Stimulated activated CD4-positive, alpha-beta T cell treated with anti-CD3 and anti-CD28 coated beads, TNF-alpha, amount 100 ng/mL, for 48 hours (primary cell): ENCODE measurements around the gene ANKS1A.

Experiments used
- DNase-seq, 3 donors: peaks; one replicate each; pipeline ENCODE4 v3.0.0-alpha.2; 2020; ENCODE audit warnings: low read depth in 3 of 3

ANKS1A gene

DNA sequence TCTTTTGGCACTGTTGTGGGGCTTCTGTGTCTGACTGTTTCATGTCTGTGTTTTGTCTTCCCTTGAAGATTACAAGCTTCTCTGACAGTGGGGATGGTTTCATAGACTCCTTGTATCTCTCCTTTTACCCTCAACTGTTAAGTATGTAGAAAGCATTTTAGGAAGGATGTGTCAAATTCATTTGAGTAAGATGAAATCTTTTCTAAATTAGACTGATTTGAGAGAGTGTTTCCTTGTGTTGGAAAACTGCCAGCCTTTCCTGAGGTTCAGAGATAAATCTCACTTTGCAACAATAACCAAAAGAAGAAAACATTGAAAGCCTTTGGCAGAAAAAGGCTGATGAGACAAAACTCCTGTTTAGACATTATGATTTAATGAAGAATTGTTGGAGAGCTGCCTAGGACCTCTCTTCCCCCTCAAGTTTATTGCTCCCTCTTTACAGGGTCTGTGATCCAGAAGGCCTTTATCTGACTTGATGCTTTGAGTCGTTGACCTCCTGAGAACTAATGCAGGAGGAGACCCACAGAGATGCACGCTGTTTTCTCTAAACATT lies 68.3 kb downstream of the ANKS1A start:
- no peak for DNase-seq

GRCh38 chr6:34958734-34959133 lies 69.7 kb downstream of the ANKS1A start:
- DNase-seq, result no peak

DNA sequence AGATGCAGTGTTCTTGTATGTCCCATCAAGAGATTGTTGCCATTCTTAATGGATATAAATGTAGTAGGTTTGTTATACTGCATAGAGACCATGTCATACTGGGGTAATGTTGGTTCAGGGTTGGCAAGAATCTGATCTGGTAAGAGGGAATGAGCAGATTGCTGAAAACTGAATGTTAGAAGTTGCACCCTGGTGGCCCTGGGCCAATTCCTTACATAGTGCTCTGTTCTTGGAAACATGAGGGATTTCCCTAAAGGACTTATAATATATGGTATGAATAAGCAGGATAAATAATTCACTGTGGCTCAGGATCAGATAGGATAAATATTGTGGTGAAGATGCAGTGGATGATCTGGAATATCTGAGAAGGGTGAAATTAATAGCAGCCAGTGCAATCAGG lies 70.2 kb downstream of the ANKS1A start:
- DNase-seq, result no peak

- no peak for DNase-seq
Measured at GRCh38 chr6:34961082-34961481, 72.0 kb downstream of the ANKS1A start.

DNA sequence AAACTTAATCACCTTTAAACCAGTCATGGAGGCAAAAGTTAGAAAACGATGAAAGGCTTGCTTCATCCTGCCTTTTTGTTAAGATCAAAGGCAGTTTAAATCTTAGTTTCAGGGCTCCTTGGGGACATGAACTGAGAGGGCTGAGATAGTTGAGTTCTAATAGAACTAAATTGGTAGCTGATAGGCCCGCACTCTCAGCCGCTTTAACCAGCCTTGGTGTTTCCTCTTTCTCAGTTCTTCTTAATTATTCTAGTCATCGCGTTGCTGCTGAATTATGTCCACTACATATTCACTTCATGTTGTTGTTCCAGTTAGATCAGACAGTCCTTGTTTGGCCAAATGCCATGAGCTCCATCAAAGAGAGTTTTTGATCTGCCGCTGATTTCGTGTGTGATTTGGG lies 72.5 kb downstream of the ANKS1A start:
- no peak for DNase-seq

DNA sequence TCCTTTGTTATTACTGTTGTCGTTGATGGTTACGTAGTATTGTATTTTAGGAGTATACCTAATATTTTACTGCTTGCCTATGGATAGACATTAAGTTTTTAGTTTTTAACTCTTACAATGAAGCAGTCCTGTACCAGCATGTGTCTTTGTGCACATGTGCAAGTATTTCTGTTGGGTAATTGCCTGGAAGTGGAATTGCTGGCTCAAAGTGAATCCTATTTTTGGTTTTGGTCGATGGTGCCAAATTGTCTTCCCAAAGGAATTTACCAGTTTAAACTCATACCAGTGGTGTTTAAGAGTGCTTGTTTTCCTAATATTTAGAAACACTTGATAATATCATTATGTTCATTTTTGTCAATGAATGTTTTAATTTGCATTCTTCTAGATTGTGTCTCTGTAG lies 75.5 kb downstream of the ANKS1A start:
- DNase-seq, result no peak

GRCh38 chr6:34967461-34967860 lies 78.4 kb downstream of the ANKS1A start:
- no peak for DNase-seq

GRCh38 chr6:34969662-34970265 lies 80.7 kb downstream of the ANKS1A start:
- no peak for DNase-seq

- DNase-seq, result no peak
Measured at GRCh38 chr6:34970488-34970887, 81.4 kb downstream of the ANKS1A start.

DNA sequence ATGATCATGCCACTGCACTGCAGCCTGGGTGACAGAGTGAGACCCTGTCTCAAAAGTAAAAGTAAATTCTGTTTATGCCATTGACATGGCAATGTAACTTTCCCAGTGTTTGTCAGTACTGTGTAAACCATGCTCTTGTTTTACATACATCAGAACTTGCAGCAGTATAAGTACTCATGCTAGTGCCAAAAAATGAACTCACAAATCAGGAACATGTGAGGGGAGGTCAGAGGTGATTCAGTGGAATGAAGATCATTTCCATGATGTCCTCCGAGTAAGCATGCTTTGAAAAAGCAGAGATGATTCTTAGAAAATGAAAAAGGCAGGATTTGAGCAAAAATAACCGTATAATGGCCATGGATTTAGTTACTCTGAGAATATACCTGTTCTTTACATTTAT lies 81.9 kb downstream of the ANKS1A start:
- no peak for DNase-seq

- DNase-seq, result no peak
Measured at GRCh38 chr6:34973547-34974248, 84.6 kb downstream of the ANKS1A start.

- no peak for DNase-seq
Measured at GRCh38 chr6:34974249-34974642, 85.2 kb downstream of the ANKS1A start.

- DNase-seq, result no peak
Measured at GRCh38 chr6:34976239-34976638, 87.2 kb downstream of the ANKS1A start.

DNA sequence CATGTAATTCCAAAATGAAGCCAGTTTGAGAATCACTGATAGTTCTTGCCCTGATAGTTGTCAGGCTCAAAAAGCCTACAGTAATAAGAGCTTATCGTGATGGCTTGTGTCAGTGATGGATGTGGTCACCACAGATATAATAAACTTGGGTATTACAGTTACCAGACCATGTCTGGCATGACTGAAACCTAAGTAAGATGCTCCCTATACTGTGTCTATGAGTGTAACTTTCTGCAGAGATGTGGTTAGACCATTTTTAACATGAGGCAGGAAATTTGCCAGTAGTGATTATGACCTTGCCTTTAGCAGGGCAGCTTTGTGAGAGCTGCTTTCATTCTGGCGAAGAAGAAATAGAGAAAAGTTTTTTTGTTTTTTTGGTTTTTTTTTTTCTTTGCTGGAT lies 90.2 kb downstream of the ANKS1A start:
- no peak for DNase-seq

DNA sequence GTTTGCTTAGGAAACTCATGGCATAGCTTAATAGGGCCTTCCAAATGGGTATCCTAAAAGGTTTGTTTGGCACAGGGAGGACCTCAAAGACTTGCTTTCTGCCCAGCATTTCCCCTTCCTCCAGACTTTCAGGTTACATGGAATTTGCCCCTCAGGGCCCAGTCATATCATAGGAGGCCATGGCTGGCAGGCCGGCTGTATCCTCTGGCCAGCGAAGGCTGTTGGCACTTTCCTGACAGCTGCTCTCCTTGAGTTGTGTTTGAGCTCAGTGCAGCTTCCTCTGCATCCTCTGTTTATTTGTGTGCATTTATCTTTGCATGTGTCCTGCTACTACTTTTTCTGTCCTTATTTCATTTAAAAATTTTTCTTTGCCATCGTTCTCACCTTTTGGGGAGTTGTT lies 90.9 kb downstream of the ANKS1A start:
- no peak for DNase-seq

GRCh38 chr6:34981366-34981765 lies 92.3 kb downstream of the ANKS1A start:
- DNase-seq, result no peak

DNA sequence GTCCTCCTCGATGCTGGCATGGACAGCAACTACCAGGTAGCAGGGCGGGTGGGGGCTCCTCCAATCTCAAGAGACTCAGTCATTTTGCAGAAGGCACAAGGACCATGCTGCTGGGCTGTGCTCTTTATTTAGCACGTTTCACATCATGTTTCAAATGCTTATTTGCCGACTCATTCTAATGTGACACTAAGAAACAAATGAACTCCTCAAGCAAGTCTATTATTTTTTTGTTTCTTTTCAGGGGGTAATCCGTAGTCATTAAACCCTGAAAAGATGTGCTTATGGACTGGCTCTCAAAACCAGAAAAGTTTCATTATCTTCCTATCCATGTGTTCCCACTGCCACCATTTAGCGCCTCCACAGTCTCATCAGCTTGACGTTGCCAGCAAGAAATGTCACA lies 92.9 kb downstream of the ANKS1A start:
- DNase-seq, result no peak

DNA sequence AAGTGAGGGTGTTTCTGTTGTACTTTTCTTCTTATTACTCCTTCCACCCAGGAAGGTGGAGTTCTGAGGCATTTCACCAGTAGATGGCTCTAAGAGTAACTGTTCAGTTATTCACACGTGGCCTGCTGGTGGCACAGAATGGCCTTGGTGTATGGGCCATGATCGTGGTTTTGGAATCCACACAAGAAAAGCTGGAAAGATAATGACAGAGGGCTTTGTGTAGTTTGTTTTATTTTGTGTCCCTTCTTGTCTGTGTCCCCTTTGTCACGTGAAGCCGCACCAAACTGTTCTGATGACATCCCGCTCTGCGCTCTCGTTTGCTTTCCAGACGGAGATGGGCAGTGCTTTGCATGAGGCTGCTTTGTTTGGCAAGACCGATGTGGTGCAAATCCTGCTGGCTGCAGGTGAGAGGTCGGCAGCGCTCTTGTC lies 93.4 kb downstream of the ANKS1A start:
- DNase-seq, result no peak

DNA sequence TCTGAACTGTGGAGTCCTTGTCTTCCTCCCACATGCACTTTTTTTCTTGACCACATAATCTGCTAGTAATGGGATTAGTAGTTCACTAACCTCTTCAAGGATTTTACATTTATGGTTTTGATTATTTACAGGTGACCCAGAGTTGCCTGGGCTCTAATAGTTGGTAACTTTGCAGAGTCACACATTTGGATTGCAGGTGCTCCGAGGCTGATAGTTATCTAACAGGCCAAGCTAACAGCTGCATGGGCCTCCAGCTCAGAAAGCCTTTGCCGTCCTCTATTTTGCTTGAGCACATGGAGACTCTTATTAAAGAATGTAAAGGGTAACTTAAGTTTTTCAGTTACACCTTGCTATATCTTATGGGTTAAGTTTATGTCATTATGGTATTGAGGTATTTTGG lies 95.4 kb downstream of the ANKS1A start:
- no peak for DNase-seq

DNA sequence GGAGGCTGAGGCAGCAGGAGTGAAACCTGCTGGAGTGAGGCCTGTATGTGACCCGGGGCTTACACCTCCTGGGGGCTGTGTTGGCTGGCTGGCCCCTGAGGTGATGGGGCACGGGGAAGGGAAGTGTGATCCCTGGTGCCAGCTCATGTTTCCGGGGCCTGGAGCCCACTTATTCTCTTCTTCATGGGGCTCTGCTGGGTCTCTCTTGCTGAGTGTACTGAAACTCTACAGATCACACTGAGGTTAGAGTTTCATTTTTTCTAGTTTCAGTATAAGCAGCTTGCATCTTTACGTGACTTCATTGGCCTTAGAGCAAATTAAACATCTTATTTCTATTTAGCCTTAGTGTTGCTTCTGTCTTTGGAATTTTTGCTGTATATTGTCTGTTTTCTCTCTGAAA lies 96.2 kb downstream of the ANKS1A start:
- no peak for DNase-seq

- DNase-seq, result peak; percentile 7 to 52 (median 31)
Measured at GRCh38 chr6:34986845-34987246, 97.8 kb downstream of the ANKS1A start.

- DNase-seq, result no peak
Measured at GRCh38 chr6:34987506-34987905, 98.5 kb downstream of the ANKS1A start.

- DNase-seq, result no peak
Measured at GRCh38 chr6:34990971-34991560, 102.0 kb downstream of the ANKS1A start.
